Kidney glomerular epithelial cell (primary cell): ENCODE data around the gene MRAP.
A peak's percentile ranks its signal among the peaks of the same experiment; 100 is the strongest.
"Not testable (repeated sequence)": the region's sequence is repeated elsewhere in the genome, so short reads cannot be mapped to it uniquely, and the experiment has no call there.

ENCODE experiments used
- DNase-seq: peaks from one replicate; lab custom pipeline; 2025; lab: John Stamatoyannopoulos, UW

MRAP gene

DNA sequence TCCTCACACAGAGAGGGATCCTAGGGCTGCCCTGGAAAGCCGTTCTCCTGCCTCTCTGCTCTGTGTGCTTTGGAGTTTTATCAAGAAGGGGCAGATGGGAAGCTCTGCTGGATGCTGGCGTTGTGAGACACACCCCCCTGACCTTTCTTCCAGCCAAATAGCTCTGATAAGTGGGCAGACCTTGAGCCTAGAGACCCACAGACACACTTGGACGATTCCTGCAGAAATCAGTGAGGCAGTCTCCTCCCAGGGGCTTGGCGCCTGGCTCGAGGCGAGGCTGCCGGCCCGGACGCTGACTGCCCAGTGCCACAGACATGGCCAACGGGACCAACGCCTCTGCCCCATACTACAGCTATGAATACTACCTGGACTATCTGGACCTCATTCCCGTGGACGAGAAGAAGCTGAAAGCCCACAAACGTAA lies at the start of gene MRAP:
TSS of gene MRAP (plus strand) at position 198 of the 424 bp plus-strand sequence. CDS start at position 315, 117 bp downstream.
- DNase-seq, result no peak

DNA sequence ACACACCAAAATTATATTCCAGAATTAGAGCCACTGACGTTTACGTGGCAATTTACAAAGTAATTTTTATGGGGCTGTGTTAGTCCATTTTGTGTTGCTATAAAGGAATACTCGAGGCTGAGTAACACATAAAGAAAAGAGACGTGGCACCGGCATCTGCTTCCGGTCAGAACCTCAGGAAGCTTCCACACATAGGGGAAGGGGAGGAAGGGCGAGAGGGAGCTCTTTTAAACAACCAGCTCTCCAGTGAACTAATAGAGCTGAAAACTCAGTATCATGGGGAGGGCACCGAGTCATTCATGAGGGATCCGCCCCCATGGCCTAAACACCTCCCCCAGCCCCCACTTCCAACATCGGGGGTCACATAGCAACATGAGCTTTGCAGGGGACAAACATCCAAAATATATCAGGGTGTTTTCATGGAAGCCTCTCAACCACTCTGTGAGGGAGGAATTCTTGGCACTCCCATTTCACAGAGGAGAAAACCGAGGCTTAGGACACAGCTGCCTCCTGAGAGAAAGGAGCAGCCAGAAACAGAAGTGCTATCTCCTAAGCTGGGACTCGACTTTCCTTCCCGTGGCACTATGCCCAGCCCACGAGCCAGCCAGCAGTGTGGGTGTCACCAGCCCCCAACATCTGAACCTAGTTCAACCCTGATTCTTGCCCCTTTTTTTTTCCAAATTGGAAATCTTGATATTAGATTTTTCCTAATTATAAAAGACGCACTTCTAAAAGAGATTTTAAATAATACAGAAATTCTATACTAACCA lies 49.0 kb upstream of the MRAP start:
- no peak for DNase-seq

DNA sequence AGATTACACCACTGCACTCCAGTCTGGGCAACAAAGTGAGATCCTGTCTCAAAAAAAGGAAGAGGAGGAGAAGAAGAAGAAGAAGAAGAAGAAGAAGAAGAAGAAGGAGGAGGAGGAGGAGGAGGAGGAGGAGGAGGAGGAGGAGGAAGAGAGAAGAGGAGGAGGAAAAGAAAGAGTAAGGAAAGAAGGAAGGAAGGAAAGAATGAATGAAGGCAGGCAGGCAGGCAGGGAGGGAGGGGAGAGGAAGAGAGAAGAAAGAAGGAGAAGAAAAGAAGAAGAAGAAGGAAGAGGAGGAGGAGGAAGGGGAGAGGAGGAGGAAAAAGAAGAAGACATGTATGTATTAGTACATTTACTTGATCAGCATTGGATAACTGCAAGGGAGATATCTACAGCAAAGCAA lies 46.5 kb upstream of the MRAP start:
- no peak for DNase-seq

DNA sequence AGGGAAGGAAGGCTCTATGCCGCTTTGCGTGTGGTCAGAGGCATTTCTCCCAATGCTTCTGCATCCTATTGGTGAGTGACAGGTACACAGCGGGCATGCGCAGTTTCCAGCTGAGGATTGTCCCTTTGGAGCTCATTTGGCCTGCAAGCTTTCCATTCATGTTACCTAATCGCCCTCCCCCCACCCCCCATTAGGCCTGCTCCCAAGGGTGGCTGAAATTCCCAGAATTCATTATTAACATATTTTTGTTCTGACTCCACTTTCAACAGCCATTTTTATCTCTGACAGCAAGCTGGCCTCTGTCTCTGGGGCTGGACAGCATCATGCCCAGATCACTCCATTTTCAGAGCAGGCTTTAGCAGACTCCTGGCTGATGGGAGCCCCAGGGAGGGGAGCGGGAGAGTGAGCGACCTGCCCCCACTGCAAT lies 45.4 kb upstream of the MRAP start:
- no peak for DNase-seq

DNA sequence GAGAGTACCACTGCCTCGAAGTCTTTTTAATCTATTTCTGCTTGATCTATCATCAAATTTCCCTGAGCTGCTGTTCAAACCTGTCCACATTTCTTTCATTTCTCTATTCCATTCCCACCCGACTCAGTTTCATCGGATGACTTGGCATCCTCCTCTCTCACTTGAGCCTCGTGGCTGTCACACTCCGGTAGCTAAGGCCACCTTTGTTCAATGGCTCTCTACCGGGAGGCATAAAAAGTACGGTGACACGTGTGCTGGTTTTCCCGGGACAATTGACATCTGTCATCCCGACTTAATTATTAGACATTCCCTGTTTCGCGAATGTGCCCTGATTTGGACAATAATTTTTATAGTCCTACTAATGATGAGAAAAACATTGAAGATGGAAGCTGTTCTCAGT lies 42.4 kb upstream of the MRAP start:
- no peak for DNase-seq

DNA sequence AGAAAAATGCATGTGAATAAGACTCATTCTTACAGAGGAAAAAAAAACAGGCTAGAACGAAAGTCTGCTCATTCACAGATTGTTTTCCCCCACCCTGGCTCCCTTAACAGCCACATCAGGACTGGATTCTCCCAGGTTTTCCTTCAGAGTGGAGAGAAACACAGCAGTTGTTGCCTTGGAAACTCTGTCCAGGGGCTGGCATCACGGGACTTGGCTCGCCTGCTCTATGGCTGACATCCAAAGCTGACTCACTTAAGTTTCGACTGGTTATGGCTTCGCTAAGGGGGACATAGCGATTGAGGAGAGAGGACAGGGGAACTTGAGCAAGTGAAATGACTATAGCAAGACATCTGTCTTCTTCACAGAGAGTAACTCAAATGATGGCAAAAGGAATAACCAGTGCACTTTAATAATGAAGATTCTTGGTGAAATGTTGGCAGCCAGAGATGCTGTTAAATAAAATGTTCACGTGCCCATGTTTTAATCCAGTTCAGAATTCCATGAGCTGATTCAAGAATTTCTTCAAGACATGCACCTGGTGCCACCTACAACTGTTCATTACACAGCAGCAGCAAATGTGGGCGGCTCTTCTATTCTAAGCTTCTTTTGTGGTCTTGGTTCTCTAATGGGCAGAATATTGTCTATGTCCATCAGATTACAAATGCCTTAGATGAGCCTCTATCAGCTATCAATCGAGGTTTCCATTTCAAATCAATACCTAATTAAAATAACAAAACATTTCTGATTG lies 41.6 kb upstream of the MRAP start:
- DNase-seq, result peak; percentile 78

DNA sequence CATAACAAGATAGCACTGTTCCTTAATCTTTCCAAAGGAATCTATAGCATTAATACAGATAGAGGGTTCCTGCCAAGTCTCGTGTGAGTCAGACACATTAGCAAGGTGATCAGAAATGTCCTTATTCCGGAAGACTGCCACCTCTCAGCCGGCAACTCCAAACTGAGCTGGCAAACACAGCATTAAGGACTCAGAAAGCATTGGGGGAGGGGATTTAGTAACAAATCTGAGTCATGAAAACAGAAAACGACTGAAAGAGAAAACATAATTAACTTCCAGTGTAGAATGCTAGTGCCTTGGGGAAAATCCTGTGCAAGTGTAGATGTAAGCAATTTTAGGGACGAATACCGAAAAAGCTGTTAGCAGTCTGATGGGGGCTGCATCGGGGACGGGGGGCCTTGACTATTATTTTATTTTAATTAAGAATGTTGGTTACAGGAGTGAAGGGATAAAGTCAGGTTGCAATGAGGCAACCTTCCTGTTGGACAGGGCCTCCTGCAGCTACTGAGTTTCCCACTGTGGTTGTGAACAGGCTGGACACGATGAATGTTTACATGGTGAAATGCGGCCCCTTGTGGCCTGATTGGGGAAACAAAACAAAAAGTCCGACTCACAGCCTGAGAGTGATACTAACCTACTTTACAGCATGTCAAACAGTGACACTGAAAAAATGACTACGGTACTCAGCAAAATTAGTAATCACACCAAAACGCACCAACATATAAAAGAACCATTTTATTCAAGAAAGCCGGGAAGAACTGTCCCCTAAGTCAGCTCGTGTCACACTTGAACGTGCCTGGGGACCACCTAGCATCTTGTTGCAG lies 40.5 kb upstream of the MRAP start:
- peak; percentile 52 for DNase-seq

DNA sequence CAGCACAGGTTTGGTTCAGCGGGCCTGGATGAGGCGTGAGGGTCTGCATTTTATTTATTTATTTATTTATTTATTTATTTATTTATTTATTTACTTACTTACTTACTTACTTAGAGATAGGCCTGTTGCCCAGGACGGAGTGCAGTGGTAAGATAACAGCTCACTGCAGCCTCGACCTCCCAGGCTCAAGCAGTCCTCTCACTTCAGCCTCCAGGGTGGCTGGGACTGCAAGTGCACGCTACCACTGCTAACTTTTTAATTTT lies 39.9 kb upstream of the MRAP start:
- DNase-seq, result not testable (repeated sequence)

DNA sequence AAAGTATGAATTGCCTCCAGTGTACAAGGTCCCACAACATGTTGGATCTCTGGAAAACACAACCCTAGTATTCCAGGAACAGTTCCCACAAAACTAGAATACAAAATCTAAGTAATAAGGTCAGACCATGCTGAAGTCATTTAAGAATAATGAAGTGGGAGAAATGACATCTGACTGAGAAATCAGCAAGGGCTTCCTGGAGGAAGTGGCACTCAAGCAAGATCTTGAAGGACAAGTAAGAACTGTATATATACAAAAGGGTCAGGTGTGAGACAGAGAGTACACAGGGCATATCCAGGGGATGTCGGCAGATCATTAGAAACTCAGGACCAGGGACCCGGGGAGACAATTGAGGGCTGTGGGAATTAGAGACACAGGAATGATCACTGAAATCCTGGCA lies 38.5 kb upstream of the MRAP start:
- DNase-seq, result no peak

DNA sequence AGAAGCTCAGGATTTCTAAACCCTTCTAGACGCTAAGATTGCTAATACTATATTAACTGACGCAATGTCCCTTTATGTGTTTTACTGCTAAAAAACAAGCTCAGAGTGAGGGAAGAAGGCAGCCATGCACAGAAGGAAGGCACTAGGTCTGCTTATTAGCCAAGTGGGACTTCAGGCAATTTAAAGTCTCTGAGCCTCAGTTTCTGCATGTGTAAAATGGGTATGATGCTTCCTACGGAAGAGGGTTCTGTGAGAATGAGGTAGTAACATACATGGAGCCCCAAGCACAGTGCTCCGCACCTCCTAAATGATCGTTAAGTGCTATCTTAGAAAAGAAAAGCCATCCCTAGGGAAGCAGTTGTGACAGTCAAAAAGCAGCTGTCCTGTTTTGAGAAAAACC lies 36.7 kb upstream of the MRAP start:
- DNase-seq, result no peak

DNA sequence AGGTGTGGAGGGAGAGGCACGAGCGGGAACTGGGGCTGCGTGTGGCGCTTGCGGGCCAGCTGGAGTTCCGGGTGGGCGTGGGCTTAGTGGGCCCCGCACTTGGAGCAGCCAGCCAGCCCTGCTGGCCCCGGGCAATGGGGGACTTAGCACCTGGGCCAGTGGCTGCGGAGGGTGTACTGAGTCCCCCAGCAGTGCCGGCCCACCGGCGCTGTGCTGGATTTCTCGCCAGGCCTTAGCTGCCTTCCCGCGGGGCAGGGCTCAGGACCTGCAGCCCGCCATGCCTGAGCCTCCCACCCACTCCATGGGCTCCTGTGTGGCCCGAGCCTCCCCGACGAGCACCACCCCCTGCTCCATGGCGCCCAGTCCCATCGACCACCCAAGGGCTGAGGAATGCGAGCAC lies 33.3 kb upstream of the MRAP start:
- not testable (repeated sequence) for DNase-seq

DNA sequence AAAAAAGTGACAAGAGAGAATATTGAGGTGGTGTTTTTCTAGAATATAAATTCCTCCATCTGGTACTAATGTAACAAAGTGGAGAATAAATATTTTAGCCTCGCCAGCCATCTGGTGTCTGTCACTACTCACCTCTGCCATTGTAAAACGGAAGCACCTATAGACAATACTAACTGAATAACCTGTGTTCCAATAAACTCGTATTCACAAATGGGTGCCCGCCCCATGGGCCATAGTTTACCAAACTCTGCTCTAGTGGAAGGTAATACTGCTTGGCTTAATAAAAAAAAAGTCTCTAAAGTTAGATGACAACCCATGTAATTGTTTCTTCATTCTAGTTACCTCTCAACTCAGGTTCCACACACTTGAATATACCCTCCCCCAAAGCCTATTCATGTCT lies 27.9 kb upstream of the MRAP start:
- no peak for DNase-seq

DNA sequence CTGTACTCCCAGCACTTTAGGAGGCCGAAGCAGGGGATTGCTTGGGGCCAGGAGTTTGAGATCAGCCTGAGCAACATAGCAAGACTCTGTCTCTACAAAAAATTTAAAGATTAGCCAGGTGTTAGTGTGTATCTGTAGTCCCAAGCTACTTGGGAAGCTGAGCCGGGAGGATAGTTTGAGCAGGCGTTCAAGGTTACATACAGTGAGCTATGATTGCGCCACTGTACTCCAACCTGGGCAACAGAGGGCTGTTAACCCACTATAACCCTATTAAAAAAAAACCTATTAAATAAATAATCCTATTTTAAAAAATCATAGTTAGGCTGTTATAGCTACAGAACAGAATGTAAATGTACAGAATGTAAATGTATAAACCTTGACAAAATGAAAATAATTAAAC lies 22.0 kb upstream of the MRAP start:
- DNase-seq, result no peak

DNA sequence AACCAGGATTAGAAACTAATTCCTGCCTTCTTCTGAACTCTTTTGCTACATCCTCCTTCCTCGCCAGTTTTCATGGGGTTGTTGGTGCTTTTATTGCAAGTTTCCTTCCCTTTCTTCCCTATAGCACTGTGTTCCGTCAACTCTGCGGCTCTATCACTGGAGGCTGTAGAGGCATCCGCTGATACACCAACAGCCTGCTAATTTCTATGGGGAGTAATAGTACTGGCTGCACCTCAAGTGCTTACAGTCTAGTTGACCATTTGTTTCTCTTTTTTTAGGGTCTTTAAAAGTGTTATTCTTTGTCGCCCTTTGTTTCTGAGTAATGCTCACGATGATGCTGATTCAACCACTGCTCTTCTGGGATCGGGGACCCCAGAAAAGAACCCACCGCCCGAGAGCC lies 20.6 kb upstream of the MRAP start:
- no peak for DNase-seq

DNA sequence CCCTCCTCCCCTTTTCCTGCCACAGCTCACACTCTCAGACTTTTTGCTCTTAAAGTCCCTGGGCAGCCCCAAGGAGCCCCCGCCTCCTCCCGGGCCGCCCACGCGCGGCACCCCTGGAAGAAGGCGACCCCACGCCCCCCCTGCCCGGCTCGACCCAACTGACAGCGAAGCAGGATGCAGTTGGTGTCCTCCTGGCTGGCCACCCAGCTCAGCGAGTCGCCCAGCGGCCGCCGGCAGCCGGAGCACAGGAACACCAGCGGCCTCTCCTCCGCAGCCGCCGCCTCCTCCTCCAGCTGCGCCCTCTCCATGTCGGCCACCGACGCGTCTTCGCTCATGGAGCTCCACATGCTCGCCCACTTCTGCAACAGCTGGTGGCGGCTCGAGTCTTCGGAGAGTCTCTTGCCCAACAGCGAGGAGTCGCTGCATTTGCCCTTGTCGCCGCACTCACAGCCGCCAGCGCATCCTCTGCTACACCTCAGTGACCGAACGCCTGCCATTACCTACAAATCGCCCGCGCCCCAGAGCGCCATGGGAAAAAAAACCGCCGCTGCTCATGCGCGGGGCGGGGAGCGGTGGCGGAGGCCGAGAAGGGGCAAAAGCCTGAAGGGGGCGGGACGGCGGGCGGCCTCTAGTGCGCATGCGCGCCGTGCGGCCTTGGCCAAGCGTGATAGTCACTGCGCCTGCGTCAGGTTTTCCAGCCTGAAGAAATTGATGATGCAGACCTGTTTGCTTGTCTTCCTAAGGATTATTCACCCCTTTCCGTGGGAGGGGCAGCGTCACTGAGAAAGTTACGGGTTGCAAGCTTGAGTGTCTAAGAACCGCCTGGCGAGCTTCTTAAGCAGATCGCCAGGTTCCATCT lies 19.9 kb upstream of the MRAP start, which contains the start of gene MIS18A:
TSS of gene MIS18A (minus strand) at position 532 of the 859 bp plus-strand sequence. CDS start at position 497, 35 bp downstream.
- peak; percentile 98 for DNase-seq

DNA sequence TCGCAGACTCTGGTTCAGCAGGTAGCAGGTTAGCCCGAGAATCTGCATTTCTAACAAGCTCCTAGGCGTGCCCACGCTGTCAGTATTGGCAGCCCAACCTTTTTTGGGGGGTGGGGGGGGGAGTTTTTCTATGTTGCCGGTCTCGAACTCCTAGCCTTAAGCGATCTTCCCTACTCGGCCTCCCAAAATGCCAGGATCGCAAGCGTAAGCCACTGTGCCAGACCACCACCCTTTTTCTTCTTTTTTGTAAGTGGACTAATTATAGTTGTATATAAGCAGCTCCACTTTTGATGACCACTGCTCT lies 19.3 kb upstream of the MRAP start:
- no peak for DNase-seq

DNA sequence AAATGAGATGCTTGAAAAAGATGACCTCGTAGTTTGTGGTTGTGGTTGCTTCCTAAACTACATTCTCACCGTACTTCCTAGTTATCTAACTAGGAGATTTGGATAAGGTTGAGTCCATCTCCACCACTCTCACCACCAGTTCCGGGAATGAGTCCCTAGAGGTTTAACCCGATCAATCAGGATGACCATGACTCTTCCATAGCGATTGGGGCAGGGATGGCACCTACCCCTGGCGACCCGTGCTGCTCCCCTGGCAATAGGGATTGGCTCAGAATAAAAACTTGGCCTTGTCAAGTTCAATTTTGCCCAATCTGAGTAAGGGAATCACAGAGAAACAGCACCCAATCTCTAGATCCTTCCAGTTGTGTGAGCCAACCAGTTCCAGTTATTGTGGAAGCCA lies 17.1 kb upstream of the MRAP start:
- DNase-seq, result no peak

DNA sequence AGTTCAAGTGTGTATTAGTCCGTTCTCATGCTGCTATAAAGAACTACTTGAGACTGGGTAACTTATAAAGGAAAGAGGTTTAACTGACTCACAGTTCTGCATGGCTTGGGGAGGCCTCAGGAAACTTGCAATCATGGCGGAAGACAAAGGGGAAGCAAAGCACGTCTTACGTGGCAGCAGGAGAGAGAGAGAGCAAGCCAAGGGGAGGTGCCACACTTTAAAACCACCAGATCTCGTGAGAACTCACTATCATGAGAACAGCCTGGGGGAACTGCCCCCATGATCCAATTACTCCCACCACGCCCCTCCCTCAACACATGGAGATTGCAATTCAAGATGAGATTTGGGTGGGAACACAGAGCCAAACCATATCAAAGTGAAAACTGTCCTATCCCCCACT lies 15.7 kb upstream of the MRAP start:
- no peak for DNase-seq

DNA sequence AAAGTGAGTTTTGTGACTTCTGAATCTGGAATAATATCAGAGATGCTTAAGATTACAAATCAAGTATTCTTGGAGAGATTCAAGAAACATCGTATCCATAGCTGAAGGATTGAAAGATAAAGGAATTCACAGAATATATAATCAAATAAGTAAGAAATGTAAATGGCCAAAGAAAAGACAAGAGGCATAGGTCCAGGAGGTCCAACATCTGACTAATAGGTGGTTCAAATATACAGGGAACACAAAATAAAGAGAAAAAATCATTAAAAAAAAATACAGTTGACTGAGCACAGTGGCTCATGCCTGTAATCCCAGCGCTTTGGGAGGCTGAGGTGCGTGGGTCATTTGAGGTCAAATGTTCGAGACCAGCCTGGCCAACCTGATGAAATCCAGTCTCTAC lies 13.2 kb upstream of the MRAP start:
- no peak for DNase-seq

DNA sequence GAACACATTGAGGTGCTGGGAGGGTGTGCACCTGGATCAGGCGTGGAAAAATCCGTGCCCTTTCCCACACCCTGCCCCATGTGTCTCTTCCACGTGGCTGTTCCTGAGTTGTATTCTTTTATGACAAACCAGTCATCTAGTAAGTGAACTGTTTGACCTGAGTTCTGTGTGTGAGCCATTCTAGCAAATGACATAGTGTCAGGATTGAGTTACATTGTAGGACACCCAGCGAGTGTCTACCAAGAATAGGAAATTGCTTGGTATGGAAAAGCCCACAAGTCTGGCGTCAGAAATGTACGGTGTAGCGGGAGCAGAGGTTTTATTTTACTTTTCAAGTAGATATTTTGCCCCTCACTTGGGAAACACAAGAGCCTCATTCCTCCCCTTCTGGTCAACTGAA lies 1.2 kb upstream of the MRAP start:
- no peak for DNase-seq

DNA sequence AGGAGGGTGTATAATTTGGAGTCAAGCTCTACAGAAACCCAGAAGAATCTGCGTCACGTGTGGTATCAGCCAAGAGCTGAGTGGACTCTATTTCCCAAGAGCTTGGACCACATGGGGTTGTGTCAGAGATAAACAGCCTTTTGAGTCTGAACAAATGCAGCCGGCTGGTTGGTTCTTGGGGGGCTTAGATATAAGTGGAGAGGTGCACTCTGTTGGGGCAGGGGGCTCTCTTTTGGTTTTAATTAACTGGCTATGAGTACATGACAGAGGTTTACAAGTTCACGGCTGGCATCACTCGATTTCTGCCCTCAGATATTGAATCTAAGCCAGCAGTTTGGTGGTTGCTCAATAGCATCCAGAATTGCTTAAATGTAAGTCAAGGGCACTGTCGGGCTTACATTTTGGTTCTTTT lies 501 bp upstream of the MRAP start:
- DNase-seq, result no peak

DNA sequence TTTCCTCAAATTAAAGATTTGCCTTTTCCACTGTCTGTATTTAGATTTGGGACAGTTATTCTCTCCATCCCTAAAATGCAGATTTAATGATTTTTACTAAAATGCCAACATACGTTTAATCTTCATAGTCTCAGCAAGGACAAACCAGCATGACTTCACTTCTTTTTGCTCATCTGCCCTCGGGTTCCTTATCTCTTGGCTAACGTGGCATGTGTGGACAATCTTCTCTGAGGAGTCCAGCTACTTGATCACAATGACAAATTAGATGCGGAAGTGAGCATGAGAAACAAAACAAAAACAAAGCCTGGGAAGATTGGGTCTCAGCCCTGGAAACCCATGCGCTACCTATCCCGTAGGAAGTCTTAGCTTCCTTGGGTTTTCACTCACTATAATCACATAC lies 1.0 kb downstream of the MRAP start:
- no peak for DNase-seq
